ENCODE measurements around the gene FRMD7.
"Not testable (repeated sequence)": the region's sequence is repeated elsewhere in the genome, so short reads cannot be mapped to it uniquely, and the experiment has no call there.

FRMD7 gene

DNA sequence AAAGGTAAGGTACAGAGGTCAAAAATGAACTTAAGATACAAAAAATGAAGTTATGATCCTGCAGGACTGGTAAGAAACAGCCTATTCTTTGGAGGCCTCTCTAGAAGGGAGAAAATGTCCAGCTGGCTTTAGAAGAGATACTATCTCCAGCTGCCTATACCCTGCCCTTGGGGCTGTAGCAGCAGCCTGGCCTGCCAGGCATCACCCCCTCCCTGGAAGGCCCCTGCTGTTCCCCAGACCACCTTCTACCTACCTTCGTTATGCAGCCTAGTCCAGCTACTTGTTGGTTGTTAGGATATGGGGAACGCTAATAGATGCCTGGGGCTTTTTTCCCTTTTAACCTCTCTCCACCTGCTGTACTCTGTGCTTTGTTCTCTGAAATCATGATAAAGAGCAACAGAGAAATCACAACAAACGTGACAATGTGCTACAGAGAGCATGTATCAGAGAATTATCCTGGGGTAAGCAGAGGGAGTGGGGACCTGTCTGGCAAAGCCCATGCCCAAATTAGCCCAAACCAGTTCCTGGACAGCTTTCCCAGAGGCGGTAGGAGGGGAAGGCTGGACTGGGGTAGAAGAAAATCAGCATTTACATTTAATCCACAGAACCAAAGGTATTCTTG, 34.5 kb downstream of the FRMD7 start:
- no peak for FAIRE-seq
- no peak for DNase-seq (ENCODE audit: insufficient read length, low spot score)

- FAIRE-seq: no peak
These were observed 35.3 kb downstream of the FRMD7 start for GRCh38 chrX:132092439-132093065.

DNA sequence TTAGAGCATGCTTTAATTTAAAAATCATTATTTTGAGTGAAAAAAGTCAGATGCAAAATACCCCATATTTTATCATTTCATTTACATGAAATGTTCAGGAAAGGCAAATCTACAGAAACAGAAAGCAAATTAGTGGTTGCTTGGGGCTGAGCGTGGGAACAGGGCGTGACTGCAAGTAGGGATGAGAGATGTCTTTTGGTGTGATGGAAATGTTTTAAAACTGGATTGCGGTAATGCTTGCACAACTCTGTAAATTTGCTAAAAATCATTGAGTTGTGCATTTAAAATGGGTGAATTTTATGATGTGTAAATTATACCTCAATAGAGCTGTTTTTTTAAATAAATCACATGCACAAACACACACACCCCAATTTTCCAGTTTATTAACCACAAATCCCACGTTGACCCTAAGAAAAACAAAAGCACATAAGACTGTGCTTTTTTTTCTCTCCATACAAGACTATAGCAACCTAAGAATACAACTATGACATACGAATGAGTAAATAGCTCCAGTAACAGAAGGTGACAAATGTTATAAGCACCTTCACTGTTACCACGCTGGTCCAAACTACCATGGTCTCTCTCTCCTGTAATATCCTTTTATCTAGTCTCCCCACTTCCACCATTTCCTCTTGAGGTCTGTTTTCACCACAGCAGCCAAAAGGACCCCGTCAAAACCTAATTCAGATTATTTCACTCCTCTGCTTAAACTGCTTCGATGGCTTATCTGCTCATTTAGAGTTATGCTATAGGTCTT, 37.2 kb downstream of the FRMD7 start:
- no peak for FAIRE-seq
- no peak for DNase-seq (ENCODE audit: insufficient read length, low spot score)

More at GRCh38 chrX:132092439-132093065, 35.3 kb downstream of the FRMD7 start:
- peak; percentile 20 for DNase-seq (ENCODE audit: insufficient read length, low spot score)

DNA sequence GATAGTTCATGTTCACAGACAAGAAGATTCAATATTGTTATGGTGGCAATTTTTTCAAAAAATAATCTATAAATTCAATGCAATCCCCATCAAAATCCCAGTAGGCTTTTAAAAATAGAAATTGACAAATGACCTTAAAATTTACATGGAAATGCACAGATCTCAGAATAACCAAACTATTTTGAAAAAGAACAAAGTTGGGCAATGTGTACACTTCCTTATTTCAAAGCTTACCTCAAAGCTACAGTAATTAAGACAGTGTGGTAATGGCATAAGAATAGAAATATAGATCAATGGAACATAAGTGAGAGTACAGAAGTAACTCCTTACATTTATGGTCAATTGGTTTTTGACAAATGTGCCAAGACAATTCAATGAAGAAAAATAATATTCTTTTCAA, 39.0 kb downstream of the FRMD7 start:
- no peak for DNase-seq (ENCODE audit: insufficient read length, low spot score)
- no peak for FAIRE-seq

- DNase-seq (ENCODE audit: insufficient read length, low spot score): no peak
- no peak for FAIRE-seq
These were observed 41.1 kb downstream of the FRMD7 start for GRCh38 chrX:132086672-132087071.

GRCh38 chrX:132085786-132086185, 42.0 kb downstream of the FRMD7 start:
- FAIRE-seq (no peak), DNase-seq (ENCODE audit: insufficient read length, low spot score) (no peak)

DNA sequence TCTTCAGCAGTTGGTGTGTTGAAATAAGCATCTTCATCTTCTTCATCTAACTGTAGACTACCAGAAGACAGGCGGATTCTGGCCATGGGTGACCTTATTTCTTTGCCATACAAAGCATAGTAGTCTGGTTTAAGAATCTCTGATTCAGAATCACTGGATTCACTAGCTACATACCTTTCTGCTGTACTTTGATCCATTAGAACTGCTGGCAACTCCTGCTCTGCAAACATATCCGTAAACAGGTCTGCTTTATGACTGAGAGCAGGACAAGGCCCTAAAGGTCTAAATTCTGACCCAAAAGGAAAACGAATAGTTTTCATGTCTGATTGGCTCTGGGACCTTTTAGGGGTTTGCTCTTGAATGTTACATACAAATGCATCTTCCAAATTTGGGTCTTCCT, 49.9 kb downstream of the FRMD7 start:
- DNase-seq (ENCODE audit: insufficient read length, low spot score) (no peak), FAIRE-seq (no peak)

- FAIRE-seq (no peak), DNase-seq (ENCODE audit: insufficient read length, low spot score) (no peak)
These were observed 50.4 kb downstream of the FRMD7 start for GRCh38 chrX:132077414-132077813.

- no peak for DNase-seq (ENCODE audit: insufficient read length, low spot score)
- no peak for FAIRE-seq
These were observed 56.6 kb downstream of the FRMD7 start for GRCh38 chrX:132071254-132071653.

DNA sequence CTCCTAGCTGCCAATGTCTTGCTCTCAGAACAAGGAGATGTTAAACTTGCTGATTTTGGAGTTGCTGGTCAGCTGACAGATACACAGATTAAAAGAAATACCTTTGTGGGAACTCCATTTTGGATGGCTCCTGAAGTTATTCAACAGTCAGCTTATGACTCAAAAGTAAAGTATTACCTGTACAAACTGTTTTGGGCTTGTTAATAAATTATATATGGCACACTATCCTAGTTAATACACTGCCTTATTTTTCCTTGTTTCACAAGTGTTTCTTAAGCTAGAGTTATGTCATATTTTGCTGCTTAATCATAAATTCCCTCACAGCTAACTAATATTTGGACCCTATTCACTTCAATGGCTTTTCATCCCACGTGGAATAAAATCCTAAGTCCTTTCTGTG, 59.4 kb downstream of the FRMD7 start:
- FAIRE-seq: no peak

GRCh38 chrX:132063862-132064261, 64.0 kb downstream of the FRMD7 start:
- DNase-seq (ENCODE audit: insufficient read length, low spot score) (no peak), FAIRE-seq (no peak)

More for the DNA sequence above, 59.4 kb downstream of the FRMD7 start:
- no peak for DNase-seq (ENCODE audit: insufficient read length, low spot score)

GRCh38 chrX:132063334-132063733, 64.5 kb downstream of the FRMD7 start:
- DNase-seq (ENCODE audit: insufficient read length, low spot score): no peak
- FAIRE-seq: no peak

GRCh38 chrX:132059973-132060540, 67.8 kb downstream of the FRMD7 start:
- FAIRE-seq: no peak

GRCh38 chrX:132058975-132059374, 68.8 kb downstream of the FRMD7 start:
- no peak for FAIRE-seq
- DNase-seq (ENCODE audit: insufficient read length, low spot score): no peak

More at GRCh38 chrX:132059973-132060540, 67.8 kb downstream of the FRMD7 start:
- DNase-seq (ENCODE audit: insufficient read length, low spot score): no peak

GRCh38 chrX:132058050-132058449, 69.8 kb downstream of the FRMD7 start:
- FAIRE-seq (no peak), DNase-seq (ENCODE audit: insufficient read length, low spot score) (no peak)

DNA sequence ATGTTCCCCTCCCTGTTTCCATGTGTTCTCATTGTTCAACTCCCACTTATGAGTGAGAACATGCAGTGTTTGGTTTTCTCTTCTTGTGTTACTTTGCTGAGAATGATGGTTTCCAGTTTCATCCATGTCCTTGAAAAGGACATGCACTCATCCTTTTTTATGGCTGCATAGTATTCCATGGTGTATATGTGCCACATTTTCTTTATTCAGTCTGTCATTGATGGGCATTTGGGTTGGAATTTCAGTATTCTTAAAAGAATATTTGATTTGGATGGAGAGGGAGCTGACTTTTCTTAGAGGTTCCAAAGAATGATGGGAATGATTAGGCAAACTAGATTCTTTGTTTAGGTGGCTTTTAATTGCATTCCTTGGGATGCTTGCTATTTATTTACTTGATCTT, 76.0 kb downstream of the FRMD7 start:
- FAIRE-seq; DNase-seq (ENCODE audit: insufficient read length, low spot score): not testable (repeated sequence)

GRCh38 chrX:132046533-132046932, 81.3 kb downstream of the FRMD7 start:
- DNase-seq (ENCODE audit: insufficient read length, low spot score): no peak
- no peak for FAIRE-seq

GRCh38 chrX:132045456-132045855, 82.4 kb downstream of the FRMD7 start:
- DNase-seq (ENCODE audit: insufficient read length, low spot score): no peak
- FAIRE-seq: no peak

DNA sequence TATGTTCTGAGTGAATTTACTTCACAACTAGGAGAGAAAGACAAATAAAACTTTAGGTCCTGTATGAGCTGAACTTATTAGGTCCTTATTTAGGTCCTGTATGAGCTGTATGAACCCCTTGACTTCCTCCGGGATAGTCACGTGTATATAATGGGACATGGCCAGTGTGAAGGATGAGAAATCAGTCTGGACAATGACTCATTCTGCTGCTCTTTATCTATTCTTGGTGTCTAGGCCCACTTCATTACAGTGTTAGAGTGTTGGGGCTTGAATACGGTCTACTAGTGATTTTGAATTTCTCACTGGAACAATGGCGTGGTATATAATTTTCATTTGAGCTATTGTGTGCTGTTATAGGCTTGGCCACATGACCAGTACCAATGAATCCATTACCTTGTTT, 82.9 kb downstream of the FRMD7 start:
- FAIRE-seq: no peak
- no peak for DNase-seq (ENCODE audit: insufficient read length, low spot score)

GRCh38 chrX:132043977-132044376, 83.8 kb downstream of the FRMD7 start:
- DNase-seq (ENCODE audit: insufficient read length, low spot score): no peak
- FAIRE-seq: no peak

DNA sequence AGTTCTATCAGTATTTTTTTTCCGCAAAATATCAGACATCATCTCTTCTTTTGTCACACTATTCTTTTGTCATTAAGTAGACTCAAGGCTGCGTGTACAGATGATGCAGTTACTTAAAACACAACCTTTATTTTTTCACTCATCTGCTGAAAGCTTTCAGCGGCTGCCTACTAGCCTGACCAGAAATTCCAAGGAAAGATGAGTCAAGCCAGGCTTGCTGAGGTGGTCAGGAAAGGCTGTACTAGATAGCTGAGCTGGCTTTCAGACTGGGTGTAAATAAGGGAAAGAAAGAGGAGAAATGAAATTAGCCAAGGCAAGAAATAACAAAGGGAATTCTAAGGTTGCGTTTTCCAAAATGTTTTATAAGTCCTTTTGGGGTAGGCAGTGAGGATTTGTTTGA, 86.8 kb downstream of the FRMD7 start:
- no peak for FAIRE-seq
- no peak for DNase-seq (ENCODE audit: insufficient read length, low spot score)

DNA sequence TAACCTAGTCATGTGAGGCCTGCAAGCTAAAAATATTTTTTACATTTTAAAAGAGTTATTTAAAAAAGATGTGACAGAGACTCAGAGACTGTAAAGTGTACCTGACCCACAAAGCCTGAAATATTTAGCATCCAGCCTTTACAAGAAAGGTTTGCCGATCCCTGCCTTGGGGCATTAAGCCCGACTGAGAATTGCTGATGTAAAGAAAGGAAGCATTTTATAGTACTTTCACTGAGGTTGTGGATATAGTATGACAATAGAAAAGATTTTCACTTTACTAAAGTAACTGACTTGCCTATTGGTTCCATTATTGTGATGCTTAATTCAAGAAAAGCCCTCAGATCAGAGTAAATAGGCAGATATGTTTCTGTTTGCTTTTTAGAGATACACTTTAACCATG, 87.8 kb downstream of the FRMD7 start:
- FAIRE-seq: no peak
- DNase-seq (ENCODE audit: insufficient read length, low spot score): no peak

Measured in HTR-8/SVneo (cell line).